Epithelial cell of esophagus (primary cell): ENCODE results near the gene GNG2.

Source experiments
- DNase-seq: peaks from one replicate; pipeline ENCODE4 v3.0.0; 2010; ENCODE audit warnings: low read depth
- H3K4me3 ChIP-seq: 2 replicates; pipeline ENCODE4 v1.5.1; 2011; ENCODE audit warnings: mild to moderate bottlenecking, low read length, control low read depth
- TF ChIP-seq, protein P1 (sequence below): IDR thresholded peaks from 2 replicates; pipeline ENCODE4 v1.5.1; 2011; ENCODE audit warnings: low read depth, mild to moderate bottlenecking, low read length, control low read depth, inconsistent platforms; ENCODE audit not compliant: insufficient read depth; ENCODE audit errors: missing control alignments

Gene GNG2

DNA sequence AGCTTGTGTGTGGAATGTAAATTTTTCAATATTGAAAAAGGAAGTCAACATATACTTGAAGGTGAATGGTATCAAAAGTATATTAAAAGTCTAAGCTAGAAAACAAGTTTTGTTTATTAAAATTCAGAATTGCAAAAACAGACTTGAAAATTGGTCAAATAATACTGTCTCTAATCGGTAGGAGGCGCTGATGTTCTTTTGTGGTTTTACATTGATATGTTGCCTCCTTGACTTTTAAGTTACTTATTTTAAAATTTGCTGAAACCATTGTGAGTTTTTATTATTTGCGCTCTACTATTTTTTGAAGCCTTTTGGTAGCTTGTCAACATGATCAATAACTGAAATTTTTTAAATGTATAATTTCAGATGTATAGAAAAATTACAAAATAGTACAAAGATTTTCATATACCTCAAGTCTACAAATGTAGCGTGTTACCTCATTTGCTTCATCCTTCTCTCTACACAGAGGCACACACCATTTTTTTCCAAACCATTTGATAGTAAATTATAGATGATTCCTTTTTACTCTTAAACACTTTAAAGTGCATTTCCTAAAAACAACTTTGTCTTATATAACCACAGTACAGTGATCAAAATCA, 135.8 kb downstream of the GNG2 start:
- no peak overlapping the region for H3K4me3 ChIP-seq
- peak; percentile 56 for DNase-seq
- TF ChIP-seq, protein P1, sequence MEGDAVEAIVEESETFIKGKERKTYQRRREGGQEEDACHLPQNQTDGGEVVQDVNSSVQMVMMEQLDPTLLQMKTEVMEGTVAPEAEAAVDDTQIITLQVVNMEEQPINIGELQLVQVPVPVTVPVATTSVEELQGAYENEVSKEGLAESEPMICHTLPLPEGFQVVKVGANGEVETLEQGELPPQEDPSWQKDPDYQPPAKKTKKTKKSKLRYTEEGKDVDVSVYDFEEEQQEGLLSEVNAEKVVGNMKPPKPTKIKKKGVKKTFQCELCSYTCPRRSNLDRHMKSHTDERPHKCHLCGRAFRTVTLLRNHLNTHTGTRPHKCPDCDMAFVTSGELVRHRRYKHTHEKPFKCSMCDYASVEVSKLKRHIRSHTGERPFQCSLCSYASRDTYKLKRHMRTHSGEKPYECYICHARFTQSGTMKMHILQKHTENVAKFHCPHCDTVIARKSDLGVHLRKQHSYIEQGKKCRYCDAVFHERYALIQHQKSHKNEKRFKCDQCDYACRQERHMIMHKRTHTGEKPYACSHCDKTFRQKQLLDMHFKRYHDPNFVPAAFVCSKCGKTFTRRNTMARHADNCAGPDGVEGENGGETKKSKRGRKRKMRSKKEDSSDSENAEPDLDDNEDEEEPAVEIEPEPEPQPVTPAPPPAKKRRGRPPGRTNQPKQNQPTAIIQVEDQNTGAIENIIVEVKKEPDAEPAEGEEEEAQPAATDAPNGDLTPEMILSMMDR, result peak; percentile 55

DNA sequence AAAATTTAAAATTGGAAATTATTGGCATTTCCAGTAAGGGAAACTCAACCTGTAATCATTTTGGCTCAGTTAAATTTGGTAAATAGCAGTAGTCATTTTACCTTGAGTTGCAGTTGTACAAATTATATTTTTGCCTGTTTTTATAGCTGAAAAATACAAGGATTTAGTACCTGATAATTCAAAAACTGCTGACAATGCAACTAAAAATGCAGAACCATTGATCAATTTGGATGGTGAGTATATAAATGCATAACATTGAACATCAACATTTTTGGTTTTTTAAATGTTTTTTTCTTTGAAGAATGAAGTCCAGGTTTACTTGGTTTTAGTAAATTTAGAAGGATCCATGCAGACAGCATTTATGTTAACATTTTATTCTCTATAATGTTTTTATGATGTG, 137.9 kb downstream of the GNG2 start:
- H3K4me3 ChIP-seq, result no peak overlapping the region
- TF ChIP-seq, protein P1, result no peak
- no peak for DNase-seq

- DNase-seq, result no peak
These were observed 138.7 kb downstream of the GNG2 start for GRCh38 chr14:51999084-51999483.

GRCh38 chr14:52000019-52000582, 139.7 kb downstream of the GNG2 start:
- no peak for DNase-seq
- no peak overlapping the region for H3K4me3 ChIP-seq
- TF ChIP-seq, protein P1, result no peak

More at GRCh38 chr14:51999084-51999483, 138.7 kb downstream of the GNG2 start:
- H3K4me3 ChIP-seq, result no peak overlapping the region
- TF ChIP-seq, protein P1, result no peak

DNA sequence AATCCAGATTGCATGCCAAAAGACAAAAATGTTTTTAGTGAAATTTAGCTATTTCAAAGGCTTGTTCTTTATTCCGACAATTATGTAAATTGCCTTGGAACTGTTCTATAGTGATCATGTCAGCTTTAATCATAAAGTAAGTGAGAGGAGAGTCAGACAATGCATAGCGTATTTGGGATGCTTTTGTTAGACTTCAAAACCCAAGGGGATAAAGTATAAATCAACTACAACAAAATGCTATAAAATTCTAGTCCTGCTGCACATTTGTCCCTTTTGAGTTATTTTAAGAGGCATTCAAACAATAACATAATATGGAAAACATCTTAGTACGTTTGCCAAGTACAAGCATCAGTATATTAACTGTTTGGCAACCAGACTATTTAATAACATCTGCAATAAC, 140.3 kb downstream of the GNG2 start:
- no peak for DNase-seq
- TF ChIP-seq, protein P1, result no peak
- H3K4me3 ChIP-seq, result no peak overlapping the region

DNA sequence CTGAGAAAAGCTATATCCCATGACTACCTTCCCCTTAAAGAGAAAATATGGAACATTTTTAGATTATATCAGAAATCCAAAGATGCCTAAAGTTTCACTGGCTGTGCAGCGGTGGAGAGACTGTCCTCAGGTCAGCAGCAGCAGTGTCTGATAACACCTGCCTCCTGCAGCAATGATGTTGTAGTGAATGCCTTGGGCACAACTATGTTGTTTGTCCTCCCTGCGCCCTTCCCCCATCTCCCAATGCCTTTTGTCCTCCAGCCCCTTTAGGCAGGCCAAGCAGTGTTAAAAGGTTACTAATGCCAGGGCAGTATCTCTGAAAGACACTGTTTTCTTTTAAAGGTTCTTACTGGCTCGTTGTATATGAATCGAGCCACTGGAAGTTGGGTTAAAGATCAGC, 142.1 kb downstream of the GNG2 start:
- DNase-seq, result no peak
- no peak overlapping the region for H3K4me3 ChIP-seq
- TF ChIP-seq, protein P1, result no peak

GRCh38 chr14:52003324-52003723, 142.9 kb downstream of the GNG2 start:
- H3K4me3 ChIP-seq, result no peak overlapping the region
- TF ChIP-seq, protein P1, result no peak
- DNase-seq, result no peak
